Pulmonary artery endothelial cell (primary cell): ENCODE data around the gene LYPD8. TPM values are rescaled to one million over a fixed set of nuclear protein-coding genes. Genes with fewer than 3 reads are reported as not detected.

Experiments
- DNase-seq: peaks from one replicate; pipeline ENCODE4 v3.0.0-alpha.2; 2011; ENCODE audit warnings: low read depth, low spot score
- total RNA-seq: library from RNA; depleted of rRNA; stranded (reverse); fragments of >200 nt; gene quantifications from 2 replicates; pipeline ENCODE4 v1.2.3, GENCODE V29; 2014

Gene LYPD8
- total RNA-seq, 1 donor from 2014 or later, result not detected

GRCh38 chr1:248758352-248758751 lies 2.8 kb upstream of the LYPD8 start:
- no peak for DNase-seq

- DNase-seq, result no peak
Observed at GRCh38 chr1:248757784-248758195, 2.2 kb upstream of the LYPD8 start.

DNA sequence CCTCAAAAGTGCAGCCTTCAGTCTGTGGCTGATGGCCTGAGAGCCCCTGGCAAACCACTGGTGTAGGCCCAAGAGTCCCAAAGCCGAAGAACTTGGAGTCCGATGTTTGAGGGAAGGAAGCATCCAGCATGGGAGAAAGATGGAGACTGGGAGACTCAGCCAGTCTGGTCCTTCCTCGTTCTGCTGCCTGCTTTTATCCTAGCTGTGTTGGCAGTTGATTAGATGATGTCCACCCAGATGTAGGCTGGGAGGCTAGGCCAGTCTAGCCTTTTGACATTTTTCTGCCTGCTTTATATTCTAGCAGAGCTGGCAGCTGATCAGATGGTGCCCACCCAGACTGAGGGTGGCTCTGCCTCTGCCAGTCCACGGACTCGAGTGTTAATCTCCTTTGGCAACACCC lies 1.1 kb upstream of the LYPD8 start:
- no peak for DNase-seq

GRCh38 chr1:248756151-248756550 lies 592 bp upstream of the LYPD8 start:
- DNase-seq, result no peak

- DNase-seq, result no peak
Observed at GRCh38 chr1:248753708-248754280, 1.8 kb downstream of the LYPD8 start.

DNA sequence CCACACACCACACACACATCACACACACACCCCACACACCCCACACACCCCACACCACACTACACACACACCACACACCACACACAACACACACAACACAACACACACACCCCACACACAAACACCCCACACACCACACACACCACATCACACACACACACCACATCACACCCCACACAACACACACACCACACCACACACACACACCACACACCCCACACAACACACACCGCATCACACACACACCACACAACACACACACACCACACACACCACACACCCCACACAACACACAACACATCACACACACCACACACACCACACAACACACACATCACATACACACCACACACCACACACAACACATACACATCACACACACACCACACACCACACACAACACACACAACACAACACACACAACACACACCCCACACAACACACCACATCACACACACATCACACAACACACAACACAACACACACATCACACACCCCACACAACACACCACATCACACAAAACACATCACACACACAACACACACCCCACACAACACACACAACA lies 2.4 kb downstream of the LYPD8 start:
- no peak for DNase-seq

GRCh38 chr1:248752161-248753028 lies 3.2 kb downstream of the LYPD8 start:
- DNase-seq, result no peak

GRCh38 chr1:248751635-248752034 lies 3.9 kb downstream of the LYPD8 start:
- no peak for DNase-seq

DNA sequence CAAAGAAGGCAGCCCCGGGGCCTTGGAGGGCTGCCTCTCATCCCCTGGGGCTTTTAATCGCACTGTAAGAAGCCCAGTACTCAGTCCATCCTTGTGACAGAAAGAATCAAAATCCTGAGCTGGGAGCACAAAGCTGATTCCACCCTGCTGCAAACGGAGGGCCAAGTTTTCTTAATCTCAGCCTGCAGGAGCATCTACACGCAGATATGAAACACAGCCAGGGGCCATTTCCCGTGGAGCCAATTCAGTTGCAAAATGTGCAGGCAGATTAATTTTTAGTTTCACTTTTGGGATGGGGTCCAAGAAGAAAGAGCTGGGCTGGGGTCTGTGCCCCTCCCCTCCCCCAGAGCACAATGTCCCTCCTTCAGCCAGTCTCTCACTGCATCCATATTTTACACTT lies 4.4 kb downstream of the LYPD8 start:
- DNase-seq, result no peak

DNA sequence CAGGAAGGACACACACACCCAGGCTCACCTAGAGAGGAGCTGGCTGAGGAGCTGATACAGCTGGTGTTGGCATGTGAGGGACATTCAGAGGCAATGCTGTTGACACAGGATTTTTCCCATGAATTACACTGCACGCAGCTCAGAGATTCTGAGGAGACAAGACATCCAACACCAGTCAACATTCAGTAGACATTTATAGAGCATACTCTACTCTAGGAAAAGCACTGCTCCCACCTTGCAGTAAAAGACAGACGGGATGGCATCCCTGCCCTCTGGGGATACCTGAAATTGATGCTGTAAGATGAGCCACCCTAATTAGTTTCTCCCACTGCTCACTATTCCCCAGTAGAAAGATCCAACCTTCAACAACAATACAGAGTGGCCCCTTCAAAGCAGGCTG lies 5.1 kb downstream of the LYPD8 start:
- DNase-seq, result no peak

DNA sequence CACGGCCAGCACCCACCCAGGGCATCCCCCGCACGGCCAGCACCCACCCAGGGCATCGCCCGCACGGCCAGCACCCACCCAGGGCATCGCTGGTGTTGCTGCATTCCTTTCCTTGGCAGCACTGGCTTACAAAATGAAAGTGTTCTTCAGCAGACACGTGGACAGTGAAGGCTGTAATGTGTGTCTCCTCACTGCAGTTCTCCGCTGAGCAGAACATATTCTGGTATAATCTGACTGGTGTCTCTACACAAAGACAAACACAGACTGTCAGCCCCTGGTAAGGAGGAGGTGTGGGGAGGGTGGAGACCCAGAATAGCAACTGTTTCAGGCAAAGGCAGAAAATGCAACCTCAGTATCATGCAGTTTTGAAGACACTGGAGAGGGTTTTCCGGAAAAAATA lies 7.3 kb downstream of the LYPD8 start:
- no peak for DNase-seq

DNA sequence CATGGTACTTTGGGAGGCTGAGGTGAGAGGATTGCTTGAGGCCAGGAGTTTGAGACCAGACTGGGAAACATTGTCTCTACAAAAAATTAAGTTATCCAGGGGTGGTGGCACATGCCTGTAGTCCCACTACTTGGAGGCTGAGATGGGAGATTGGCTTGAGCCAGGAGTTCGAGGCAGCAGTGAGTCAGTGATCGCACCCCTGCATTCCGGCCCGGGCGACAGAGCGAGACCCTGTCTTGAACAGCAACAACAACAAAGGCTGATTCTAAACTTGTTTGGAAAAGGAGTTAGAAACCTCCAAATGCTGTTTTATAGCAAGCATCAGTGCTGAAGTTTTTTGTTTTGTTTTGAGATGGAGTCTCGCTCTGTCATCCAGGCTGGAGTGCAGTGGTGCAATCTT lies 14.7 kb downstream of the LYPD8 start:
- DNase-seq, result no peak

- no peak for DNase-seq
Observed at GRCh38 chr1:248739572-248740205, 15.9 kb downstream of the LYPD8 start.

DNA sequence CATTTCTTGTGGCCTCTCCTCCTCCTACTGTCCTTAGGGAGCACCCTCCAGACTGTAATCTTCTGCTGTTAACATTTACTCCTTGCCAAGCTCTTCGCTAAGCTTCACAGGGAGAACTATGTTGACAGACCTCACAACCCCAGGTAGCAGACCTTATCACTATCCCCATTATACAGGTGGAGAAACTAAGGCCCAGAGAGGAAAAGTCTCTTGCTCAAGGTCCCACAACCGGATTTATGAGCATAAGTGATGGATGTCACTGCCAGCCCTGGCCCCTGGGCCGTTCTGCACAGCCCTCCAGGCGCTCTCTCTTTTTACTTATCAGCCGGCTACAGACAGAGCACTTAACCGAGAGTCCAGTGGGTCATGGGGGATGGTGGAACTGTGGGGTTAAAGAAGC lies 18.1 kb downstream of the LYPD8 start:
- no peak for DNase-seq

GRCh38 chr1:248736977-248737376 lies 18.6 kb downstream of the LYPD8 start:
- DNase-seq, result no peak

DNA sequence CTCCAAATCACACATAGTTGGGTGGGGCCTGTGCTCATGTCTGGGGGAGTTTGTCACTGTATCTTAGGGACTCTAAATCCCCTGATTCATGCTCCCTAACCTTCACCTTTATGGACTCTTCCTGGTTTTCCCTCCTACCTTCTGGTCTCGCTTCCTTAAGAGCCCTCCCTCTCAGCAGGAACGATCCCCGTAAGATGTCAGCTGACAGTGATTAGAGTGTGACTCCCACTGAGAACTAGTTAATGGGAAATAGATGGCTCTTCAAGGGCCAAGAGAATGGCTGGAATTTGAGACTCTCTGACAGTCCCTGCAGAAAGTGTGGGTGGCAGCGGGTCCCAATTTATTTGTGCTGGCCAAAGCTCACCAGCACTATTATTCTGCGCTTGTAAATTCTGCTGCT lies 22.0 kb downstream of the LYPD8 start:
- no peak for DNase-seq

GRCh38 chr1:248730507-248731335 lies 24.8 kb downstream of the LYPD8 start:
- no peak for DNase-seq

DNA sequence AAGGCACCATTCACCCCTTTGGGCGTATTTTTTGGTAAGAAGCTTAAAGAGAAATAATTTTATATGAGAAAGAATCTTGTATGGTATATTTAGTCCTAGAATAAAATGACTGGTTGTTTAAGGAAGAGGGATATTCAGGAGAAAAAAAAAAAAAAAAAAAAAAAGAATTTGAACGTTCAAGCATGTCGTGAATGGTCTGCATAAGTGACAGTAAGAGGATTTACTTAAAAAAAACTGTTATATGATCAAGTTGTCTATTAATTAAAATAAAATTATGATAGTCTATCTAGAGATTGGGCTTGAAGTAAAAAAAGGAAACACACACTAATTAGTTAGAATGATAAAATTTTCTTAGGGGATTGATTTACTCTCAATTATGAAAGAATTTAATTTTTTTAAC lies 41.3 kb downstream of the LYPD8 start:
- no peak for DNase-seq

GRCh38 chr1:248710305-248710900 lies 45.2 kb downstream of the LYPD8 start:
- no peak for DNase-seq

DNA sequence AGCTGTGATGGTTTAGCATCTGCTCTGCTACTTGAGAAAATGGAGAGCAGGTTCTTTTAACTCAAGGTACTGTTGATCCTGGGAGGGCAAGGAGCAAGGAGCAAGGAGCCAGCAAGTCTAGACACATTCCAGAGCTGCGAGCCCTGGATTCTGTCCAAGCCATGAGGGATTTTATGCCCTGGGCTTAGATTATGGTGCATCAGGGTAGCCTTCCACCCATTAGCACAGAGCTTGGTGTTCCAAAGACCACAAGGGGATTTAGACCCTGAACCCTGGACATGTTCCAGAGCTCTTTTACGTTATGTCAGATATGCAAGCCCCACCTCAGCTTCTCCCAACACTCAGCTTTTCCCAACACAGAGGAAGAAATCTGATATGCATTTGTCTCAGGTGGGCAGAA lies 51.0 kb downstream of the LYPD8 start:
- no peak for DNase-seq

DNA sequence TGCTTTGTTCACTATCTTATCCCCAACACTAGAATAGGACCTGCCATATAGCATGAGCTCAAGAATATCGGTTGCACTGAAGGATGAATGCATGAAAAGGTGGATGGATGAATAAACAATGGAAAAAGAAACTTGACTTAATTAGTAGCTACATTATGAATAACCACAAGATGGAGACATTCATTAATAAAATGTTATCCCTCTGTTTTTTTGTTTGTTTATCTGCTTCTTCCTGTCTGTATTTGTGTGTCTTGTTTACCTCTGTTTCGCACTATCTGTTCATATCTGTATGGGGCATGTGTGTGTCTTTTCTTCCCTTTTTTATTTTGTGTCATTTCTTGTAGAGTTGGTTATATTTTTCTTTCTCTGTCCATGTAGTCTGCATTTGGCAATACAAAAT lies 51.9 kb downstream of the LYPD8 start:
- DNase-seq, result no peak
